MM.1S (cell line): Measurements from ENCODE around the gene FLII.

Source experiments
- EZH2 ChIP-seq: fragments of 300-600 bp; sonication (generic); optimal IDR thresholded peaks from 2 replicates; pipeline ENCODE3; 2017; ENCODE audit warnings: low read depth, mild to moderate bottlenecking, antibody characterized with exemption, low read length, mixed read lengths
- TF ChIP-seq, protein P1 (sequence below): fragments of 300-600 bp; sonication (generic); IDR thresholded peaks from 2 replicates; pipeline ENCODE4 v1.5.1; 2016; ENCODE audit warnings: antibody characterized with exemption, low read length, mixed read lengths

DNA sequence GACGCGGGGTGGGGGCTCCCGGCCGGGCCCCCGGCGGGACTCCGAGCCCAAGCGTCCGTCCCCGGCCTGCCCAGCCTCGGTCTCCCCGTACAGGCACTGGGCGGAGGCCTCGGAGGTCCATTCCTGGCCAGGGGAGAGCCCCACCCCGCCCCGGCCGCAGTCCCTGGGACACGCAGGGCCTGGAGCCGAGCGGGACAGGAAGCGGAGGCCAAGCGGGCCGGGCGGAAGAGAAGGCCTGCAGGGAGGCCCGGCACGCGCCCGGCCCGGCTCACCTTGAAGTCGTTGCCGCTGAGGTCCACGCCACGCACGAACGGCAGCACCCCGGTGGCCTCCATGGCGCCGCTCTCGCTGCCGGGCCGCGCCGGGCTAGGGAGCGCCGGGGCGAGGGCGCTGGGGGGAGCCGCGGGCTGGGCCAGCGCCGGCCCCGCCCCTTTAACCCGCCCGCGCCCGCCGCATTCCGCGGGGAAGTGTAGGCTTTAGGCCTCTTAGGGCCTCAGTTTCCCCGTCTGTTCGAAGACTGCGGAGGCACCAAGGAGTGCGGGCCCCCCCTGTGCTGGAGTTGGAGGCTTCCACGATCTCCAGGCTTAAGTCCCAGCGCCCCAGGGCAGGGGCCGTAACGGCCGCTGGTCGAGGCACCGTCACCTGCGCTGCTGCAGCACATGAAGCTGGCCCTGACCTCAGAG lies at the start of gene FLII:
- TF ChIP-seq EZH2, result no peak
- TF ChIP-seq, protein P1, sequence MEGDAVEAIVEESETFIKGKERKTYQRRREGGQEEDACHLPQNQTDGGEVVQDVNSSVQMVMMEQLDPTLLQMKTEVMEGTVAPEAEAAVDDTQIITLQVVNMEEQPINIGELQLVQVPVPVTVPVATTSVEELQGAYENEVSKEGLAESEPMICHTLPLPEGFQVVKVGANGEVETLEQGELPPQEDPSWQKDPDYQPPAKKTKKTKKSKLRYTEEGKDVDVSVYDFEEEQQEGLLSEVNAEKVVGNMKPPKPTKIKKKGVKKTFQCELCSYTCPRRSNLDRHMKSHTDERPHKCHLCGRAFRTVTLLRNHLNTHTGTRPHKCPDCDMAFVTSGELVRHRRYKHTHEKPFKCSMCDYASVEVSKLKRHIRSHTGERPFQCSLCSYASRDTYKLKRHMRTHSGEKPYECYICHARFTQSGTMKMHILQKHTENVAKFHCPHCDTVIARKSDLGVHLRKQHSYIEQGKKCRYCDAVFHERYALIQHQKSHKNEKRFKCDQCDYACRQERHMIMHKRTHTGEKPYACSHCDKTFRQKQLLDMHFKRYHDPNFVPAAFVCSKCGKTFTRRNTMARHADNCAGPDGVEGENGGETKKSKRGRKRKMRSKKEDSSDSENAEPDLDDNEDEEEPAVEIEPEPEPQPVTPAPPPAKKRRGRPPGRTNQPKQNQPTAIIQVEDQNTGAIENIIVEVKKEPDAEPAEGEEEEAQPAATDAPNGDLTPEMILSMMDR, result no peak
